WTC11 (cell line): ENCODE measurements around the gene TMX1. TPM values are rescaled to one million over a fixed set of nuclear protein-coding genes. Genes with fewer than 3 reads are reported as not detected.

ENCODE experiments used
- ATAC-seq: fragments of 200-7000 bp; cut with Tn5 transposase; 2 replicates; pipeline ENCODE4 v1.10.0; 2021; ENCODE audit warnings: mild to moderate bottlenecking, moderate library complexity
- CTCF ChIA-PET: fragments of 300-600 bp; sonication (Branson Sonifier 250); formaldehyde crosslinking; loops from one replicate; lab custom pipeline; 2021; ENCODE audit warnings: antibody characterized with exemption; lab: Charles Lee
- POLR2A ChIA-PET: fragments of 350-600 bp; sonication (Branson Sonifier 250); formaldehyde crosslinking; loops from one replicate; lab custom pipeline; 2021; ENCODE audit warnings: antibody characterized with exemption; lab: Charles Lee
- DNase-seq: peaks from one replicate; pipeline ENCODE4 v3.0.0; 2021; ENCODE audit warnings: low spot score
- H3K27ac Mint-ChIP-seq: 2 replicates; pipeline ENCODE4 v1.8.0; 2021; ENCODE audit warnings: mixed read lengths
- H3K27me3 Mint-ChIP-seq: 2 replicates; pipeline ENCODE4 v1.8.0; 2021; ENCODE audit warnings: low read depth, mild to moderate bottlenecking, moderate library complexity, mixed read lengths
- H3K36me3 Mint-ChIP-seq: 2 replicates; pipeline ENCODE4 v1.8.0; 2021; ENCODE audit warnings: mixed read lengths
- H3K4me1 Mint-ChIP-seq: 2 replicates; pipeline ENCODE4 v1.8.0; 2022; ENCODE audit warnings: mixed read lengths
- H3K4me3 Mint-ChIP-seq: 2 replicates; pipeline ENCODE4 v1.8.0; 2021; ENCODE audit warnings: mild to moderate bottlenecking, moderate library complexity, mixed read lengths
- H3K9me3 Mint-ChIP-seq: 2 replicates; pipeline ENCODE4 v1.8.0; 2021; ENCODE audit warnings: mixed read lengths
- ATF2 ChIP-seq: sonication (generic); formaldehyde crosslinking; IDR thresholded peaks from 2 replicates; pipeline ENCODE4 v1.8.1; 2022; ENCODE audit warnings: low read depth, missing genetic modification reagents, borderline replicate concordance
- E2F4 ChIP-seq: sonication (generic); formaldehyde crosslinking; IDR thresholded peaks from 2 replicates; pipeline ENCODE4 v1.8.1; 2022; ENCODE audit warnings: low read depth, mild to moderate bottlenecking, moderate library complexity, missing genetic modification reagents, borderline replicate concordance
- E2F5 ChIP-seq: sonication (generic); formaldehyde crosslinking; IDR thresholded peaks from 2 replicates; pipeline ENCODE4 v1.8.1; 2022; ENCODE audit warnings: mild to moderate bottlenecking, moderate library complexity, missing genetic modification reagents
- ELF4 ChIP-seq: sonication (generic); formaldehyde crosslinking; IDR thresholded peaks from 2 replicates; pipeline ENCODE4 v1.8.1; 2022; ENCODE audit warnings: low read depth, mild to moderate bottlenecking, moderate library complexity, missing genetic modification reagents
- ESRRA ChIP-seq: sonication (generic); formaldehyde crosslinking; IDR thresholded peaks from 2 replicates; pipeline ENCODE4 v1.8.1; 2022; ENCODE audit warnings: mild to moderate bottlenecking, missing genetic modification reagents, borderline replicate concordance
- ETV6 ChIP-seq: sonication (generic); formaldehyde crosslinking; IDR thresholded peaks from 2 replicates; pipeline ENCODE4 v1.8.1; 2022; ENCODE audit warnings: mild to moderate bottlenecking, missing genetic modification reagents
- FOXK1 ChIP-seq: sonication (generic); formaldehyde crosslinking; IDR thresholded peaks from 2 replicates; pipeline ENCODE4 v1.8.0; 2022; ENCODE audit warnings: mild to moderate bottlenecking, moderate library complexity, missing genetic modification reagents
- FOXP4 ChIP-seq: sonication (generic); formaldehyde crosslinking; IDR thresholded peaks from 2 replicates; pipeline ENCODE4 v1.8.0; 2022; ENCODE audit warnings: mild to moderate bottlenecking, missing genetic modification reagents
- GTF2I ChIP-seq: fragments of 250-450 bp; sonication (Bioruptor Pico); conservative IDR thresholded peaks from 2 replicates; pipeline ENCODE4 v1.4.0; 2021; ENCODE audit warnings: mild to moderate bottlenecking
- IRF2 ChIP-seq: sonication (generic); formaldehyde crosslinking; IDR thresholded peaks from 2 replicates; pipeline ENCODE4 v1.8.0; 2022; ENCODE audit warnings: low read depth, missing genetic modification reagents, borderline replicate concordance
- KAT7 ChIP-seq: sonication (generic); formaldehyde crosslinking; IDR thresholded peaks from 2 replicates; pipeline ENCODE4 v1.8.1; 2023; ENCODE audit warnings: missing genetic modification reagents, mild to moderate bottlenecking, borderline replicate concordance
- MXD4 ChIP-seq: fragments of 250-450 bp; sonication (Bioruptor Pico); IDR thresholded peaks from 2 replicates; pipeline ENCODE4 v1.8.0; 2021; ENCODE audit warnings: mild to moderate bottlenecking, moderate library complexity, borderline replicate concordance
- NR2C2 ChIP-seq: sonication (generic); formaldehyde crosslinking; IDR thresholded peaks from 2 replicates; pipeline ENCODE4 v1.8.0; 2022; ENCODE audit warnings: mild to moderate bottlenecking, missing genetic modification reagents
- OVOL2 ChIP-seq: fragments of 250-450 bp; sonication (Bioruptor Pico); IDR thresholded peaks from 2 replicates; pipeline ENCODE4 v1.9.0; 2021; ENCODE audit warnings: mild to moderate bottlenecking, borderline replicate concordance
- PRRX2 ChIP-seq: fragments of 250-450 bp; sonication (Bioruptor Pico); IDR thresholded peaks from 2 replicates; pipeline ENCODE4 v1.8.0; 2021; ENCODE audit warnings: mild to moderate bottlenecking
- RELA ChIP-seq: sonication (generic); formaldehyde crosslinking; IDR thresholded peaks from 2 replicates; pipeline ENCODE4 v1.8.1; 2022; ENCODE audit warnings: missing genetic modification reagents, mild to moderate bottlenecking, borderline replicate concordance
- USF2 ChIP-seq: sonication (generic); formaldehyde crosslinking; IDR thresholded peaks from 2 replicates; pipeline ENCODE4 v1.8.1; 2023; ENCODE audit warnings: mild to moderate bottlenecking, missing genetic modification reagents, moderate library complexity
- ZNF219 ChIP-seq: sonication (generic); formaldehyde crosslinking; IDR thresholded peaks from 2 replicates; pipeline ENCODE4 v1.8.0; 2023; ENCODE audit warnings: missing genetic modification reagents, mild to moderate bottlenecking, borderline replicate concordance
- ZSCAN18 ChIP-seq: fragments of 250-450 bp; sonication (Bioruptor Pico); IDR thresholded peaks from 2 replicates; pipeline ENCODE4 v2.1.2; 2022; ENCODE audit warnings: mild to moderate bottlenecking, moderate library complexity
- total RNA-seq: library from RNA; stranded (reverse); gene quantifications from 3 replicates; pipeline ENCODE4 v1.2.3, GENCODE V29; 2021

The TMX1 gene
- total RNA-seq, 1 experiment from 2014 or later: 40.9 TPM

GRCh38 chr14:51253880-51254279 lies 13.8 kb downstream of the TMX1 start:
- TF ChIP-seq FOXP4 (CRISPR knock-in tag) (no peak), ZNF219 (CRISPR knock-in tag) (no peak), ELF4 (CRISPR knock-in tag) (no peak), USF2 (CRISPR knock-in tag) (no peak), OVOL2 (CRISPR knock-in tag) (no peak), FOXK1 (CRISPR knock-in tag) (no peak), E2F5 (CRISPR knock-in tag) (no peak), GTF2I (CRISPR knock-in tag) (no peak), RELA (CRISPR knock-in tag) (no peak), ATF2 (CRISPR knock-in tag) (no peak), ETV6 (CRISPR knock-in tag) (no peak), IRF2 (CRISPR knock-in tag) (no peak), MXD4 (CRISPR knock-in tag) (no peak), E2F4 (CRISPR knock-in tag) (no peak), ZSCAN18 (CRISPR knock-in tag) (no peak), ESRRA (CRISPR knock-in tag) (no peak)
- CTCF ChIA-PET: no interaction called here
- Mint-ChIP-seq H3K4me1 (no peaks in the 10 kb centered on the region), H3K4me3 (no peak overlapping the region), H3K9me3 (peaks cover 7% of the 10 kb centered on the region), H3K36me3 (peaks cover 78% of the 10 kb centered on the region), H3K27me3 (no peaks in the 10 kb centered on the region), H3K27ac (no peak overlapping the region)
- DNase-seq (no peak), ATAC-seq (no peak)
- POLR2A ChIA-PET: no interaction called here

GRCh38 chr14:51258280-51258679 lies 18.2 kb downstream of the TMX1 start:
- no peak for ATAC-seq
- Mint-ChIP-seq H3K4me1 (0 out of 2 replicates have a peak, but pooled peaks cover 4% of the 10 kb centered on the region), H3K9me3 (peaks cover 7% of the 10 kb centered on the region), H3K27me3 (no peaks in the 10 kb centered on the region), H3K27ac (no peak overlapping the region), H3K4me3 (no peak overlapping the region), H3K36me3 (peaks cover 48% of the 10 kb centered on the region)
- CTCF ChIA-PET: no interaction called here
- POLR2A ChIA-PET: no interaction called here
- no peak for TF ChIP-seq KAT7
- TF ChIP-seq PRRX2 (CRISPR knock-in tag): no peak
- TF ChIP-seq NR2C2 (CRISPR knock-in tag): no peak
- DNase-seq: no peak
